Mesendoderm (in vitro differentiated cells): ENCODE measurements around the gene KRTAP20-1. TPM values are rescaled to one million over a fixed set of nuclear protein-coding genes. Genes with fewer than 3 reads are reported as not detected.

Experiments used
- DNase-seq: peaks from one replicate; pipeline ENCODE4 v3.0.0; 2013
- H2AK5ac ChIP-seq: 2 replicates; pipeline ENCODE4 v1.6.1; 2013; ENCODE audit warnings: low read length, inconsistent platforms
- H2BK120ac ChIP-seq: 2 replicates; pipeline ENCODE4 v1.6.1; 2013; ENCODE audit warnings: low read depth, mild to moderate bottlenecking, low read length, moderate library complexity, mixed read lengths
- H2BK15ac ChIP-seq: replicated peaks from 2 replicates; pipeline ENCODE4 v1.6.1; 2013; ENCODE audit warnings: low read depth, mild to moderate bottlenecking, moderate library complexity
- H2BK5ac ChIP-seq: 2 replicates; pipeline ENCODE4 v1.6.1; 2013; ENCODE audit warnings: low read length, inconsistent platforms
- H3K18ac ChIP-seq: 2 replicates; pipeline ENCODE4 v1.6.1; 2013; ENCODE audit warnings: mild to moderate bottlenecking, low read length, mixed read lengths
- H3K23ac ChIP-seq: one replicate; pipeline ENCODE4 v1.6.1; 2013; ENCODE audit warnings: low read length
- H3K27ac ChIP-seq: 2 replicates; pipeline ENCODE4 v1.5.1; 2013; ENCODE audit warnings: low read depth, mild to moderate bottlenecking, inconsistent platforms, low read length, moderate library complexity
- H3K27me3 ChIP-seq: 2 replicates; pipeline ENCODE4 v1.6.1; 2013; ENCODE audit warnings: low read length, control low read depth, mild to moderate bottlenecking, inconsistent platforms; ENCODE audit not compliant: insufficient read depth, poor library complexity
- H3K36me3 ChIP-seq: 2 replicates; pipeline ENCODE4 v1.6.1; 2013; ENCODE audit warnings: low read length, inconsistent platforms; ENCODE audit not compliant: control insufficient read depth, insufficient read depth
- H3K4ac ChIP-seq: one replicate; pipeline ENCODE4 v1.6.1; 2013; ENCODE audit warnings: low read depth, mild to moderate bottlenecking, low read length, moderate library complexity
- H3K4me1 ChIP-seq: 2 replicates; pipeline ENCODE4 v1.6.1; 2013; ENCODE audit warnings: low read depth, low read length, inconsistent platforms; ENCODE audit not compliant: control insufficient read depth
- H3K4me2 ChIP-seq: 2 replicates; pipeline ENCODE4 v1.6.1; 2013; ENCODE audit warnings: low read length
- H3K4me3 ChIP-seq: 2 replicates; pipeline ENCODE4 v1.5.1; 2013; ENCODE audit warnings: mild to moderate bottlenecking, low read length
- H3K56ac ChIP-seq: one replicate; pipeline ENCODE4 v1.6.1; 2013; ENCODE audit warnings: low read length
- H3K79me1 ChIP-seq: 2 replicates; pipeline ENCODE4 v1.6.1; 2013; ENCODE audit warnings: low read length, inconsistent platforms
- H3K79me2 ChIP-seq: 2 replicates; pipeline ENCODE4 v1.6.1; 2013; ENCODE audit warnings: mild to moderate bottlenecking, low read length; ENCODE audit not compliant: control insufficient read depth, insufficient read depth
- H3K9ac ChIP-seq: 2 replicates; pipeline ENCODE4 v1.6.1; 2013; ENCODE audit warnings: low read length, inconsistent platforms
- H4K5ac ChIP-seq: one replicate; pipeline ENCODE4 v1.6.1; 2013; ENCODE audit warnings: low read length
- H4K8ac ChIP-seq: one replicate; pipeline ENCODE4 v1.6.1; 2013; ENCODE audit warnings: low read depth, mild to moderate bottlenecking, control low read depth, low read length, moderate library complexity
- small RNA-seq: library from polyadenylated mRNA; stranded (forward); fragments of <200 nt; extraction: miRNeasy Mini kit (QIAGEN cat#:217004); gene quantifications from one replicate; pipeline ENCODE3, GENCODE V24; 2013; ENCODE audit not compliant: insufficient read depth

The KRTAP20-1 gene

DNA sequence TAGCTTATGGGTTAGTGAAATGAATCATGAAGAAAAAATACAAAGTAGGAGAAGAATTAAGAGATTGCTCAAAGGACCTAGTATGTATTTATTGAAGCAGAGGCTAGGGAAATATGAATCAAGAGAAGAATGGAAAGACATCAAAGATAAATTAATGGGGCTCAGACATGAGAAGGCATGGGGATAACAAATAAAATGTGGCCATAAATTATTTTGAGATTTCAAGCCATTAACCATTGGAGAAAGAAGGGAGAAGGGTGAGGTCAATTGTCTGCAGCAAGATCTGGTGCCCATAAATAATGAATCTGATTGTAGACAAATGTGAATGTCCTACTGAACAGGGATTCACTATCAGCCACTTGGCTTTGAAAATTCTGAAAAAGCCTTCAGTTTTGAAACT is 36.7 kb downstream of the KRTAP20-1 start:
- no peaks in the 10 kb centered on the region for H3K27me3 ChIP-seq
- H3K27ac ChIP-seq = no peak overlapping the region
- no peak overlapping the region for H3K18ac ChIP-seq
- H3K79me1 ChIP-seq = no peaks in the 10 kb centered on the region
- no peak overlapping the region for H3K4ac ChIP-seq
- H3K4me1 ChIP-seq = no peaks in the 10 kb centered on the region
- H3K9ac ChIP-seq = no peak overlapping the region
- H2BK120ac ChIP-seq = no peak overlapping the region
- H3K23ac ChIP-seq = no peak overlapping the region
- H4K5ac ChIP-seq = no peak overlapping the region
- no peak overlapping the region for H3K4me2 ChIP-seq
- no peak overlapping the region for H2AK5ac ChIP-seq
- H2BK5ac ChIP-seq = no peak overlapping the region
- no peak overlapping the region for H2BK15ac ChIP-seq
- DNase-seq = no peak
- no peak overlapping the region for H4K8ac ChIP-seq
- H3K56ac ChIP-seq = no peak overlapping the region
- H3K4me3 ChIP-seq = no peak overlapping the region
- H3K79me2 ChIP-seq = no peaks in the 10 kb centered on the region
- H3K36me3 ChIP-seq = no peaks in the 10 kb centered on the region

Small RNAs within 50 kb of the gene (small RNA-seq; reads per million reads assigned to genes)
- gene KRTAP20-1 (not detected), gene KRTAP20-3 (not detected), gene KRTAP20-4 (not detected), gene KRTAP22-1 (not detected), gene KRTAP22-2 (not detected)
